Transverse colon (tissue), 4 donors: ENCODE measurements around the gene RRP12.

Source experiments
- EP300 ChIP-seq: sonication (generic); formaldehyde crosslinking; IDR thresholded peaks from one replicate; pipeline ENCODE4 v1.6.1; 2017; ENCODE audit warnings: antibody characterized with exemption, low read depth
- POLR2A ChIP-seq: fragments of 450-650 bp; IDR thresholded peaks from one replicate; pipeline ENCODE4 v1.6.1; 2016; ENCODE audit warnings: antibody characterized with exemption, mild to moderate bottlenecking, moderate library complexity
- POLR2AphosphoS5 ChIP-seq, 3 donors: sonication (generic); formaldehyde crosslinking; IDR thresholded peaks; one replicate each; pipeline ENCODE4 v1.6.1; 2016; ENCODE audit warnings: antibody characterized with exemption in 3 of 3
- TF ChIP-seq, protein P1 (sequence below), 5 experiments: fragments of 200-600 bp in 3 of 5; fragments of 450-650 bp in 2 of 5; sonication (generic) in 3 of 5; IDR thresholded peaks; 1 replicate in 2 of 5; 2 replicates in 3 of 5; pipeline ENCODE4 v1.5.1; 2016 to 2017; ENCODE audit warnings: antibody characterized with exemption in 5 of 5, inconsistent platforms in 3 of 5, mild to moderate bottlenecking in 2 of 5, moderate library complexity in 1 of 5

DNA sequence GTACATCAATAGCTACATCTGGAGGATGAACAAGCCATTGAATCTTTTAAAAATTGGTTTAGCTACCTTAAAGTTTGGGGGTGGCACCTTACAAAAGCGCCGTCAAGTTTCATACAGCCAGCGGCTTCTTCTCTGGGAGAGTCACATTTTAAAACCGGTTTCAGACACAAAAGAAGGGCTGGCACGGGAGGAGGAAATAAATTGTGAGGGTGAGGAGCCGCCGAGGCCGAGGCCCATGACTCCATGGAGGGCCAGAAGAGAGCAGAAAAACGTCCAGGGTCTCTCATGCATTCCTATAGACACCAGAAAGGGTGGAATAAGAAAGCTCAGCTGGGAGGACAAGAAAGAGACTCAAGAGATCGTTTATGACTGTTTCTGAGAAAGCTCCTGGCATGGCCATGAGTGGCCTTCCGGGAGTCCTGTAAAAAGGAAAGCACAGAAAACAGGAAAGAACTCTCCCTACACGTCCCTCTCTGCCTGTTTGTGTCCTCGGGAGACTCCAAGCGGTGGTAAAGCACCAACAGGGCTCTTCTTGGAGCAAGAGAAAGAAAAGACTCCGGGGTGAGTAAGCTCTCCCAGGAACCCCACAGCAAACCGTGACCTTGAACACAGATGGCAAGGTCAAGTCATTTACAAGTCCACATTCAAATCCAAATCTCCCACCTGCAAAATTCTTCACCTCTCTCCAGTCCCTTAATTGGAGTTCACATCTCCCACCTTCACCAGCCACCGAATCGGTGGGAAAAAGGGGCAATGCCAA lies 68.4 kb downstream of the RRP12 start:
- TF ChIP-seq, protein P1, sequence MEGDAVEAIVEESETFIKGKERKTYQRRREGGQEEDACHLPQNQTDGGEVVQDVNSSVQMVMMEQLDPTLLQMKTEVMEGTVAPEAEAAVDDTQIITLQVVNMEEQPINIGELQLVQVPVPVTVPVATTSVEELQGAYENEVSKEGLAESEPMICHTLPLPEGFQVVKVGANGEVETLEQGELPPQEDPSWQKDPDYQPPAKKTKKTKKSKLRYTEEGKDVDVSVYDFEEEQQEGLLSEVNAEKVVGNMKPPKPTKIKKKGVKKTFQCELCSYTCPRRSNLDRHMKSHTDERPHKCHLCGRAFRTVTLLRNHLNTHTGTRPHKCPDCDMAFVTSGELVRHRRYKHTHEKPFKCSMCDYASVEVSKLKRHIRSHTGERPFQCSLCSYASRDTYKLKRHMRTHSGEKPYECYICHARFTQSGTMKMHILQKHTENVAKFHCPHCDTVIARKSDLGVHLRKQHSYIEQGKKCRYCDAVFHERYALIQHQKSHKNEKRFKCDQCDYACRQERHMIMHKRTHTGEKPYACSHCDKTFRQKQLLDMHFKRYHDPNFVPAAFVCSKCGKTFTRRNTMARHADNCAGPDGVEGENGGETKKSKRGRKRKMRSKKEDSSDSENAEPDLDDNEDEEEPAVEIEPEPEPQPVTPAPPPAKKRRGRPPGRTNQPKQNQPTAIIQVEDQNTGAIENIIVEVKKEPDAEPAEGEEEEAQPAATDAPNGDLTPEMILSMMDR (IDR thresholded peaks at IDR 0.05): peak in 3 of 5 experiments; percentile 4 to 13 (median 12)
- TF ChIP-seq POLR2AphosphoS5 (IDR thresholded peaks at IDR 0.05) (peak in 2 of 3 donors; percentile 52 to 70), EP300 (no peak), POLR2A (no peak)
